Activated B cell treated with CpG ODN at 0.5 μM for 24 hours (primary cell): ENCODE data around the gene CILP. TPM values are rescaled to one million over a fixed set of nuclear protein-coding genes. Genes with fewer than 3 reads are reported as not detected.
A peak's percentile ranks its signal among the peaks of the same experiment; 100 is the strongest.
"Not testable (repeated sequence)": the region's sequence is repeated elsewhere in the genome, so short reads cannot be mapped to it uniquely, and the experiment has no call there.

ENCODE experiments used
- ATAC-seq: fragments of 200-7000 bp; cut with Tn5 transposase; one replicate; pipeline ENCODE4 v1.10.0; 2021; ENCODE audit warnings: low read depth, mild to moderate bottlenecking, moderate library complexity
- CTCF ChIA-PET: fragments of 350-600 bp; sonication (Branson Sonifier 250); formaldehyde crosslinking; loops from one replicate; lab custom pipeline; 2021; ENCODE audit warnings: antibody characterized with exemption; lab: Charles Lee
- POLR2A ChIA-PET: fragments of 350-600 bp; sonication (Branson Sonifier 250); formaldehyde crosslinking; loops from one replicate; lab custom pipeline; 2021; ENCODE audit warnings: antibody characterized with exemption; lab: Charles Lee
- DNase-seq: peaks from one replicate; pipeline ENCODE4 v3.0.0; 2022
- H3K27ac Mint-ChIP-seq: one replicate; pipeline ENCODE4 v1.8.0; 2020; ENCODE audit warnings: mixed read lengths
- H3K27me3 Mint-ChIP-seq: one replicate; pipeline ENCODE4 v1.8.0; 2021; ENCODE audit warnings: mixed read lengths
- H3K36me3 Mint-ChIP-seq: one replicate; pipeline ENCODE4 v1.8.0; 2021; ENCODE audit warnings: low read depth, mixed read lengths
- H3K4me1 Mint-ChIP-seq: one replicate; pipeline ENCODE4 v1.8.0; 2021; ENCODE audit warnings: mixed read lengths
- H3K4me3 Mint-ChIP-seq: one replicate; pipeline ENCODE4 v1.8.0; 2020; ENCODE audit warnings: mild to moderate bottlenecking, mixed read lengths
- H3K9me3 Mint-ChIP-seq: one replicate; pipeline ENCODE4 v1.8.0; 2020; ENCODE audit warnings: mixed read lengths
- intact Hi-C: fragments of 100-400 bp; cut with micrococcal nuclease; formaldehyde crosslinking; loops from one replicate; pipeline ENCODE4 v1.15.1; 2024
- total RNA-seq: library from RNA; stranded (reverse); gene quantifications from 2 replicates; pipeline ENCODE4 v1.2.3, GENCODE V29; 2022
- TF ChIP-seq, protein P1 (sequence below): fragments of 200-600 bp; IDR thresholded peaks from one replicate; pipeline ENCODE4 v1.8.0; 2022; ENCODE audit warnings: antibody characterized with exemption, mild to moderate bottlenecking

CILP gene
- total RNA-seq, 1 donor from 2014 or later, result 0.18 TPM

DNA sequence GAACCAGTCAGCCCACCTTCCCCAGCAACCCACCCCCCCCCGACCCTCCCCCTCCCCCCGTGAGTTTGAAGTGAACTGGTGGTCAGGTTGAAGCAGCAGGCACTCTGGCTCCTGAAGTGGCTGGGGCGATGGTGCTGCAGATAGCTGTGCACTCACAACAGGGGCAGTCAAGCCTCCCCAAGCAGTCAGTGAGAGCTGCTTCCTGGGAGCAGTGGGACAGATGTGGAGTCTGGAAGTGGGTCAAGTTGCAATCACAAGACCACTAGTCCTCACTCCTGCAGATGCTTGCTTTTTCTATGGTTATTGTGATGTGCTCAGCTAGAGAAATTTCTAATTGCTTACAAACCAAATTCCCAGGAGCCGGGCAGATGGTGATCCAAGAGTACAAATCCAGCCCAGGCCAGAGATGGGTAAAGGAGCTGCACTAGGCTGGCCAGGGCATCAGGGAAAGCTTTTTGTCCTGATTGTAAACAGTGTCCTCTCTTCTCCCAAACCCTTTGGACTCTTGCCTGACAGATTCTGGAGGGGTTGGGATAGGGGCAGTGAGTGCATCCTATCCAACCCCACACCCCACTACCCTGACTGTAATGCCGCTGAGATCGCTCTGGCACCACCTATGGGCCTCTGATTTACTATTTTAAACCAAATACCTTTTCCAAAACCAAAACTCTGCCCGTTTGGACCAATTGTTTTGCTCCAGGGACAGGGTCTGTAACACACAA lies 16.3 kb downstream of the CILP start:
- H3K27me3 Mint-ChIP-seq, result no peaks in the 10 kb centered on the region
- TF ChIP-seq, protein P1, sequence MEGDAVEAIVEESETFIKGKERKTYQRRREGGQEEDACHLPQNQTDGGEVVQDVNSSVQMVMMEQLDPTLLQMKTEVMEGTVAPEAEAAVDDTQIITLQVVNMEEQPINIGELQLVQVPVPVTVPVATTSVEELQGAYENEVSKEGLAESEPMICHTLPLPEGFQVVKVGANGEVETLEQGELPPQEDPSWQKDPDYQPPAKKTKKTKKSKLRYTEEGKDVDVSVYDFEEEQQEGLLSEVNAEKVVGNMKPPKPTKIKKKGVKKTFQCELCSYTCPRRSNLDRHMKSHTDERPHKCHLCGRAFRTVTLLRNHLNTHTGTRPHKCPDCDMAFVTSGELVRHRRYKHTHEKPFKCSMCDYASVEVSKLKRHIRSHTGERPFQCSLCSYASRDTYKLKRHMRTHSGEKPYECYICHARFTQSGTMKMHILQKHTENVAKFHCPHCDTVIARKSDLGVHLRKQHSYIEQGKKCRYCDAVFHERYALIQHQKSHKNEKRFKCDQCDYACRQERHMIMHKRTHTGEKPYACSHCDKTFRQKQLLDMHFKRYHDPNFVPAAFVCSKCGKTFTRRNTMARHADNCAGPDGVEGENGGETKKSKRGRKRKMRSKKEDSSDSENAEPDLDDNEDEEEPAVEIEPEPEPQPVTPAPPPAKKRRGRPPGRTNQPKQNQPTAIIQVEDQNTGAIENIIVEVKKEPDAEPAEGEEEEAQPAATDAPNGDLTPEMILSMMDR, result no peak
- ATAC-seq (no peak), DNase-seq (no peak)
- intact Hi-C loops, result no loop called here
- no peaks in the 10 kb centered on the region for H3K36me3 Mint-ChIP-seq
- no peak overlapping the region for H3K4me3 Mint-ChIP-seq
- ChIA-PET CTCF (no interaction called here), POLR2A (interaction anchor here (1.1 kb wide), 2 partner anchors 10 to 92 kb away, joined by 3 to 5 read pairs; partner anchors contain the start of genes CLPX and PARP16)
- no peaks in the 10 kb centered on the region for H3K4me1 Mint-ChIP-seq
- H3K27ac Mint-ChIP-seq, result no peak overlapping the region
- no peaks in the 10 kb centered on the region for H3K9me3 Mint-ChIP-seq

DNA sequence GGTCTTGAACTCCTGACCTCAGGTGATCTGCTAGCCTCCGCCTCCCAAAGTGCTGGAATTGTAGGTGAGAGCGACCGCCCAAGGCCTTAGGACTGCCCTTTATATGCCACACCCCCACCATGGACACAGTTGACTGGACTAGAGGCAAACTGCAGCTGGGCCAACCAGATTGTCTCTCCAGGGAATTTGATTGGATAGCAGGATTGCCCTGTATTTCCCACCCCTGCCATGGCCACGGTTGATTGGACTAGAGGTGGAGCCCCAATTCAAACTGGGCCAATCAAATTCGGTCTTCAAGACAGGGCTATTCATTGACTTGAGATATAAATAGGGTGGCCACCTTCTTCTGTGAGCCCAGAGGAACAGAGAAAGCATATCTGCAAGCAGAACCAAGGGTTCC lies 19.3 kb downstream of the CILP start:
- ATAC-seq (no peak), DNase-seq (no peak)
- H3K27ac Mint-ChIP-seq, result no peak overlapping the region
- no peak overlapping the region for H3K4me3 Mint-ChIP-seq
- H3K4me1 Mint-ChIP-seq, result no peaks in the 10 kb centered on the region
- no peaks in the 10 kb centered on the region for H3K36me3 Mint-ChIP-seq
- ChIA-PET POLR2A (no interaction called here), CTCF (no interaction called here)
- H3K9me3 Mint-ChIP-seq, result no peaks in the 10 kb centered on the region
- intact Hi-C loops, result no loop called here
- H3K27me3 Mint-ChIP-seq, result no peaks in the 10 kb centered on the region
- TF ChIP-seq, protein P1, result no peak

DNA sequence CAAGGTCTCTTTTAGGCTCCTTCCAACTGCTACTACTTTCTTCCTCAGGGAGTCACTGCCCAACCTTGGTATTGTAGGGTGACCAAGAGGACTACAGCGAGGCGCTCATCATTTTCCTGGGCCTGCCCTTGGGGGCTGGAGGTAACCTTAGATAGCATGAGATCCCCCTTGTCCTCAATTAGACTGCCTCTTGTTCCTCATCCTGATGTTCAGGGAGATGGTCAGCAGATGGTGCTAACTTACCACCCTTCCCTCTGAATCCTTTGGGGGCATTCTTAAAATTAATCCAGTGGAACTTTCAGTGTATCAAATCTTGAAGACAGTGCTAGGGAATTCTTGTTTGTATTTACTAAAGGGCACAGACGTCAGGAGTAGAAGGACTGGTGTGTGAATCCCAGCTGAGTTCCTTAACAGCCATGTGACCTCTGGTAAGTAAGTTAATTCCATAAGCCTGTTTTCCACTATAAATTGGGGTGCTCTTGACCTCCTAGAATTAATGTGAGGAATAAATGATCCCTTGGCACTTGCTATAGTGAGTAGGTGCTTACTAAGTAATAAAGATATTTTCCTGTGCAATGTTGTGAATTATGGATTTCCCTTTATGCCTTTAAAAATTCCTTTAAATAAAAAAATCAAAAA lies 22.1 kb downstream of the CILP start:
- DNase-seq (no peak), ATAC-seq (no peak)
- Mint-ChIP-seq H3K27me3 (no peaks in the 10 kb centered on the region), H3K4me3 (no peak overlapping the region), H3K4me1 (peaks cover 7% of the 10 kb centered on the region), H3K9me3 (no peaks in the 10 kb centered on the region), H3K36me3 (peaks cover 1% of the 10 kb centered on the region), H3K27ac (no peak overlapping the region)
- ChIA-PET POLR2A (no interaction called here), CTCF (no interaction called here)
- intact Hi-C loops, result loop anchor here (1.0 to 10.0 kb wide), 3 partner anchors 108 to 196 kb away; no protein-coding TSS in a partner anchor
- TF ChIP-seq, protein P1, result no peak

DNA sequence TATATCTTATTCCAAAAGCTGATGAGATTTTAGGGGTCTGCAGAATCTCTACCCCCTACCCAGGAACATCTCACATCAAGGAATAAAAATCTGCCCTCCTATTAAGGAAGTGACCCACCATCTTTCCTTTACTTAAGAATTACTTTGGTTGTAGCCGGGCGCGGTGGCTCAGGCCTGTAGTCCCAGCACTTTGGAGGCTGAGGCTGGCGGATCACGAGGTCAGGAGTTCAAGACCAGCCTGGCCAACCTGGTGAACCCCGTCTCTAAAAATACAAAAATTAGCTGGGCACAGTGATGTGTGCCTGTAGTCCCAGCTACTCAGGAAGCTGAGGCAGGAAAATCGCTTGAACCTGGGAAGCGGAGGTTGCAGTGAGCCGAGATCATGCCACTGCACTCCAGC lies 22.8 kb downstream of the CILP start:
- intact Hi-C loops, result loop anchor here (10.0 kb wide), 1 partner anchor 134 kb away; no protein-coding TSS in a partner anchor
- H3K9me3 Mint-ChIP-seq, POLR2A ChIA-PET, H3K36me3 Mint-ChIP-seq, H3K27me3 Mint-ChIP-seq, H3K27ac Mint-ChIP-seq, DNase-seq, H3K4me3 Mint-ChIP-seq, ATAC-seq: not testable (repeated sequence)
- peaks cover 13% of the 10 kb centered on the region for H3K4me1 Mint-ChIP-seq
- CTCF ChIA-PET, result interaction anchor here (1.3 to 1.9 kb wide), 2 partner anchors 97 to 109 kb away, joined by 4 to 5 read pairs; no protein-coding TSS in a partner anchor

DNA sequence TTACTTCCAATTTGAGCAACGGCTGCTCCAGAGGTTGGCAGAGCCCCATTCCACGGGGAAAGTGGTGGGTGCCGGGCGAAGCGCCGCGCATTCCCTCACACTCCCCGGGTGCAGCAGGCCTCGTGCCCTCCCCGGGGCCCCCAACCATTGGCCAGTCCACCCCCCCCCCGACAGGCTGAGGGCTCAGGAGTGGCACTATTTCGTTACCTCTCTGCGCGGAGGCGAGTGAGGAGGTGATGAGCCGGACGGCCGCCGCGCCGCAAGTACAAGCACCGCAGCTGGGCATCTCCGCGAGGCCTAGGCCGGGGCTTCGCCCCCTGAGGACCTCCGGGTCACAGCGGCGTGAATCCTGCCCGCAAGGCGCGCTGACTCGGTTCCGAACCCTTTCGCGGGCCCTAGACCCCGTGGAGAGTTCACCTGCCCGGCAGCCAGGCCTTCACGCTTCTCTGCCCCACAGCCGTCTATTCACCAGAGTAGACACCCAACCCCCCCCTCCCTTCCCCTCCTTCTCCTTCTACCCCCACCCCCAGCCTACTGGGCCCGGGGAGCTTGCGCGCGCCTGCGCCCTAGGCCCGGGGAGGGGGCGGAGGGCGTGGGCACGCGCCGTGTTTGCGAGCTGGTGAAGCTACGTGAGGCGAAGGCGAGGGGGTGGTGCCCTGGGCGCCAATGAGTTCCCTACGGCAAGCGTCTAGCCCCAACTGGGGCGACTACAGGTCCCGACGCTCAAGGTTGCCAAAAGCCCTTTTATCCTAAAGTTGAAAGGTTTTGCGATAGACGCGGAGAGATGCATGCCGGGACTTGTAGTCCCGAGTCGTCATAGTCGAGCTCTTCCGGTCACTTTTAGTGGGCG lies 26.2 kb downstream of the CILP start, which contains the start of gene CLPX:
Gene CLPX (minus strand): TSS at position 475 of the 850 bp plus-strand sequence. CDS start 189 bp downstream, at position 286.
- Mint-ChIP-seq H3K4me1 (peaks cover 26% of the 10 kb centered on the region), H3K9me3 (no peaks in the 10 kb centered on the region), H3K27me3 (no peaks in the 10 kb centered on the region), H3K4me3 (peak within 1 kb of the TSS; percentile 93), H3K36me3 (peaks cover 7% of the 10 kb centered on the region), H3K27ac (peak within 1 kb of the TSS; percentile 89)
- DNase-seq (peak; percentile 87), ATAC-seq (peak; percentile 88)
- TF ChIP-seq, protein P1, result no peak
- POLR2A ChIA-PET, result interaction anchor here (0.5 to 5.3 kb wide), 36 partner anchors 8 to 1688 kb away, joined by 3 to 94 read pairs (median 5); partner anchors contain the start of genes DENND4A, DIS3L, DPP8 and INTS14
- CTCF ChIA-PET, result interaction anchor here (0.5 to 1.0 kb wide), 2 partner anchors 100 to 120 kb away, joined by 3 to 4 read pairs; partner anchors contain the start of gene RNU5B-1
- intact Hi-C loops, result loop anchor here (1.0 to 10.0 kb wide), 8 partner anchors 52 to 798 kb away; partner anchors contain the start of genes DPP8, PARP16, PDCD7 and RNU5B-1
